Glutamatergic neuron (in vitro differentiated cells): ENCODE measurements around the gene PSMD9. TPM values are rescaled to one million over a fixed set of nuclear protein-coding genes. Genes with fewer than 3 reads are reported as not detected.
A peak's percentile ranks its signal among the peaks of the same experiment; 100 is the strongest.
"Not testable (repeated sequence)": the region's sequence is repeated elsewhere in the genome, so short reads cannot be mapped to it uniquely, and the experiment has no call there.

Source experiments
- DNase-seq: peaks from one replicate; pipeline ENCODE4 v3.0.0; 2022
- H3K27ac Mint-ChIP-seq: one replicate; pipeline ENCODE4 v1.8.0; 2020; ENCODE audit warnings: mild to moderate bottlenecking, mixed read lengths, inconsistent platforms; ENCODE audit not compliant: unreplicated experiment
- H3K27me3 Mint-ChIP-seq: one replicate; pipeline ENCODE4 v1.8.0; 2020; ENCODE audit warnings: mild to moderate bottlenecking, moderate library complexity, mixed read lengths, inconsistent platforms; ENCODE audit not compliant: unreplicated experiment
- H3K36me3 Mint-ChIP-seq: one replicate; pipeline ENCODE4 v1.8.0; 2020; ENCODE audit warnings: mild to moderate bottlenecking, mixed read lengths, inconsistent platforms; ENCODE audit not compliant: unreplicated experiment
- H3K4me1 Mint-ChIP-seq: one replicate; pipeline ENCODE4 v1.8.0; 2020; ENCODE audit warnings: mild to moderate bottlenecking, low read depth, mixed read lengths, inconsistent platforms; ENCODE audit not compliant: unreplicated experiment
- H3K4me3 Mint-ChIP-seq: one replicate; pipeline ENCODE4 v1.8.0; 2020; ENCODE audit warnings: mild to moderate bottlenecking, mixed read lengths, inconsistent platforms; ENCODE audit not compliant: unreplicated experiment
- H3K9me3 Mint-ChIP-seq: one replicate; pipeline ENCODE4 v1.8.0; 2020; ENCODE audit warnings: mild to moderate bottlenecking, moderate library complexity, mixed read lengths, inconsistent platforms; ENCODE audit not compliant: unreplicated experiment
- total RNA-seq: library from RNA; stranded (reverse); fragmentation: NEBNext Ultra II Directional; extraction: Animal tissue kit (Norgen Biotek cat#: 25700); gene quantifications from one replicate; pipeline ENCODE4 v1.2.1, GENCODE V29; 2021; ENCODE audit not compliant: unreplicated experiment
- TF ChIP-seq, protein P1 (sequence below): fragments of 200-600 bp; sonication (generic); IDR thresholded peaks from one replicate; pipeline ENCODE4 v1.5.0; 2021; ENCODE audit not compliant: partially characterized antibody, unreplicated experiment

PSMD9 gene
- total RNA-seq, 1 donor from 2014 or later: 53.2 TPM

DNA sequence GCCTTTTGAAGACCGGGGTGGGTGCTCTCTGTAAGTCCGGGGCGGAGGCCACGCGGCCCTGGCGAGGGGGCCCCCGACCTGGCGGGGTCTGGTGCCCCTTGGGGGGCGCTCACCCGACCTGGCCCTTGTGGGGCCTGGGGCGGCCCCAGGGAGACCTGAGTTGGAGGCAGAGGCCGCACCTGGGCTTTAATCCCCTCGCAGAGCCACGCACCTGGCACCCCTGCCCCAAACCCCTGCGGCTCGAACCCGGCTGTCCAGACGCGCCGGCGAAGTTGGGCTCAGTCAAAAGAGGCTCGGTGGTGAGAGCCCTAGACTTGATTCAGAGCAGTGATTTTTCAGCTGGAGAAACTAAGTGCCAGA is 30.1 kb downstream of the PSMD9 start:
- Mint-ChIP-seq H3K36me3 (no peaks in the 10 kb centered on the region), H3K9me3 (peaks cover 3% of the 10 kb centered on the region), H3K4me3 (no peak overlapping the region), H3K27ac (no peak overlapping the region), H3K4me1 (peaks cover 24% of the 10 kb centered on the region), H3K27me3 (peaks cover 11% of the 10 kb centered on the region)
- peak; percentile 24 for DNase-seq
- TF ChIP-seq, protein P1, sequence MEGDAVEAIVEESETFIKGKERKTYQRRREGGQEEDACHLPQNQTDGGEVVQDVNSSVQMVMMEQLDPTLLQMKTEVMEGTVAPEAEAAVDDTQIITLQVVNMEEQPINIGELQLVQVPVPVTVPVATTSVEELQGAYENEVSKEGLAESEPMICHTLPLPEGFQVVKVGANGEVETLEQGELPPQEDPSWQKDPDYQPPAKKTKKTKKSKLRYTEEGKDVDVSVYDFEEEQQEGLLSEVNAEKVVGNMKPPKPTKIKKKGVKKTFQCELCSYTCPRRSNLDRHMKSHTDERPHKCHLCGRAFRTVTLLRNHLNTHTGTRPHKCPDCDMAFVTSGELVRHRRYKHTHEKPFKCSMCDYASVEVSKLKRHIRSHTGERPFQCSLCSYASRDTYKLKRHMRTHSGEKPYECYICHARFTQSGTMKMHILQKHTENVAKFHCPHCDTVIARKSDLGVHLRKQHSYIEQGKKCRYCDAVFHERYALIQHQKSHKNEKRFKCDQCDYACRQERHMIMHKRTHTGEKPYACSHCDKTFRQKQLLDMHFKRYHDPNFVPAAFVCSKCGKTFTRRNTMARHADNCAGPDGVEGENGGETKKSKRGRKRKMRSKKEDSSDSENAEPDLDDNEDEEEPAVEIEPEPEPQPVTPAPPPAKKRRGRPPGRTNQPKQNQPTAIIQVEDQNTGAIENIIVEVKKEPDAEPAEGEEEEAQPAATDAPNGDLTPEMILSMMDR: no peak

DNA sequence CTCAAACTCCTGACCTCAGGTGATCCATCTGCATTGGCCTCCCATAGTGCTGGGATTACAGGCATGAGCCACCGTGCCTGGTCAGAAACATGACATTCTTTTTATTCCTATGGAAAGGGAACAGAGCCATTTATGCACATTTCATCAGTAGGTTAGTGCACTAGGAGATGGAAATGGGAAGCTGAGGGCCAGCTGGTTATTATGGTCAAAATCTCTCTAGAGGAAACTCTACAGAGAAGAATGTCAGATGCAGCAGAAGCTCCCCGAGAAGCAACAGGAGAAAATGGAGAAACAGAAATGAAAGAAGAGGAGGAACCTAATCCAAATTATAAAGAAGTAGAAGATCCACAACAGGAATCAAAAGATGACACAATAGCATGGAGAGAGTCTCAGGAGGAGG is 32.5 kb downstream of the PSMD9 start:
- H3K27me3 Mint-ChIP-seq: peaks cover 12% of the 10 kb centered on the region
- H3K36me3 Mint-ChIP-seq: no peaks in the 10 kb centered on the region
- DNase-seq: no peak
- TF ChIP-seq, protein P1: no peak
- peaks cover 28% of the 10 kb centered on the region for H3K4me1 Mint-ChIP-seq
- no peak overlapping the region for H3K4me3 Mint-ChIP-seq
- peaks cover 3% of the 10 kb centered on the region for H3K9me3 Mint-ChIP-seq
- no peak overlapping the region for H3K27ac Mint-ChIP-seq

DNA sequence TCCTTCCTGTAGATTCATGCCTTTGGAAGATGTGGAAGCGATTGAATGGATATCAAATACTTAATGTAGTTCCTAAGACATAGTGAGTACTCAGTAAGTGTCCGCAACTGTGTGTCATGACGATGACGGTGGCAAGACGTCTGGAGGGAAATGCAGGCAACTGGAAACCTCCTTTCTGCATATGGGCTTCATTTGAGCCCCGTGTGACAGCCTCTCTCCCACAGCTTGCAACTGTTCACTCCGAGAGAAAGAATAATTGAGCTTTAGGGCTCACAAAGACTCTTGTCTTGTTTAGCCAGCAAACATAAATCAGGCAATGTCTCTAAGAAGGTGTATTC is 36.7 kb downstream of the PSMD9 start:
- peaks cover 2% of the 10 kb centered on the region for H3K27me3 Mint-ChIP-seq
- H3K36me3 Mint-ChIP-seq: no peaks in the 10 kb centered on the region
- no peak overlapping the region for H3K4me3 Mint-ChIP-seq
- H3K27ac Mint-ChIP-seq: peak overlapping the region; percentile 8
- TF ChIP-seq, protein P1: no peak
- no peaks in the 10 kb centered on the region for H3K9me3 Mint-ChIP-seq
- H3K4me1 Mint-ChIP-seq: peaks cover 13% of the 10 kb centered on the region
- DNase-seq: no peak

DNA sequence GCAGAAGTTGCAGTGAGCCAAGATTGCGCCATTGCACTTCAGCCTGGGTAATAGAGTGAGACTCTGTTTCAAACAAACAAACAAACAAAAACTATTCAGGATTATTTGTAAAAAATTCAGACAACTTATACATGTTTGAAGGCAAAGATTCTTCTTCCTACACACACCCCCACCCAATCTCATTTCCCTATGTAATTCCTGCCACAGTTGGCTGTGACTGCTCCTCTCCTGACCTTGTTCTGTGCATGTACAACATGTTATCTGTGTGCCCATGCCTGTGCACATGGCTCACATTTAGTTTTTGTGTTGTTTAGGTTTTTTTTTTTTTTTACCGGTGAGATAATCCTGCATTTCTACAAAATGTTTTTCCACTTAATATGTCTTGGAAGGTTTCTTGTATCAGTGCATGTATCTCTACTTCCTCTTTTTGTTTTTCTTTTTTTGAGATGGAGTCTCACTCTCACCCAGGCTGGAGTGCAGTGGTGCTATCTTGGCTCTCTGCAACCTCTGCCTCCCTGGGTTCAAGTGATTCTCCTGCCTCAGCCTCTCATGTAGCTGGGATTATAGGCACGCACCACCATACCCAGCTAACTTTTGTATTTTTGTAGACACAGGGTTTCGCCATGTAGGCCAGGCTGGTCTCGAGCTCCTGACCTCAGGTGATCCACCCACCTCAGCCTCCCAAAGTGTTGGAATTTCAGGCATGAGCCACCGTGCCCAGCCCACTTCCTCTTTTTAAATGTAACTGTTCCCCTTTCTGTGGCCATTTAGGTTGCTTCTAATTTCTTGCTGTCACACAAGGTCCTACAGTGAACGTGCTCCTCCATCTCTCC is 38.5 kb downstream of the PSMD9 start:
- TF ChIP-seq, protein P1: no peak
- Mint-ChIP-seq H3K27me3 (peaks cover 2% of the 10 kb centered on the region), H3K4me1 (peaks cover 13% of the 10 kb centered on the region), H3K9me3 (no peaks in the 10 kb centered on the region), H3K4me3 (no peak overlapping the region), H3K36me3 (no peaks in the 10 kb centered on the region), H3K27ac (no peak overlapping the region)
- no peak for DNase-seq

DNA sequence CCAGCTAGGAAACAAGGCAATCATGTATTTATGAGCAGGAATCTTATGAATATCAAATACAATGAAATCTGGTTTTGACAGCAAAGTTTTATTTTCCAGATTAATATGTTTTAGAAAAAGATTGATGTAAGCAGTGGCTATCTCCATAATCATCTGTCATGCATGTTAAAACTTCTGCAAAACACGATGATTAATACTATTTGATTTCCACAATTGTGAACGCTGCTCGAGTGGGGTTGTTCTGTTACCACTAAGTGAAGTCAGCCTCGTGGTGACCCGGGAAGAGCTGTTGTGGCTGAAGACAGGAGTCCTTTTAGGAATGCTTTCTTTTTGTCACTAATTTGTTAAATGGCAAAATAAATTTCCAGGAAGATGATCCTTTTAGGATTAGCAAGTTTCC is 39.2 kb downstream of the PSMD9 start:
- no peak for DNase-seq
- no peak overlapping the region for H3K4me3 Mint-ChIP-seq
- TF ChIP-seq, protein P1: no peak

DNA sequence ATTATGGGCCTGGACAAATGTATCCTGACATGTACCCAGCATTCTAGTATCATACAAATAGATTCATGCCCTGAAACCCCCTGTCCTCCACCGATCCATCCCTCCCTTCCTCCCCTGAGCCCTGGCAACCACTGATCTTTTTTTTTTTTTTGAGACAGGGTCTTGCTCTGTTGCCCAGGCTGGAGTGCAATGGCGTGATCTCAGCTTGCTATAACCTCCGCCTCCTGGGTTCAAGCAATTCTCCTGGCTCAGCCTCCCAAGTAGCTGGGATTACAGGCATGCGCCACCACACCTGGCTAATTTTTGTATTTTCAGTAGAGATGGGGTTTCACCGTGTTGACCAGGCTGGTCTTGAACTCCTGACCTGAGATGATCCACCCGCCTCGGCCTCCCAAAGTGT is 41.0 kb downstream of the PSMD9 start:
- H3K4me3 Mint-ChIP-seq, H3K36me3 Mint-ChIP-seq, H3K27ac Mint-ChIP-seq, DNase-seq, H3K9me3 Mint-ChIP-seq, H3K27me3 Mint-ChIP-seq: not testable (repeated sequence)
- H3K4me1 Mint-ChIP-seq: peaks cover 15% of the 10 kb centered on the region

More for the DNA sequence above, 39.2 kb downstream of the PSMD9 start:
- Mint-ChIP-seq H3K4me1 (peaks cover 13% of the 10 kb centered on the region), H3K27ac (no peak overlapping the region), H3K27me3 (peaks cover 2% of the 10 kb centered on the region), H3K9me3 (no peaks in the 10 kb centered on the region), H3K36me3 (no peaks in the 10 kb centered on the region)
